SHP77 (cell line): Measurements from ENCODE around the gene STARD13.

Source experiments
- DNase-seq, 2 experiments: peaks; one replicate each; lab custom pipeline; 2025; lab: John Stamatoyannopoulos, UW

Gene STARD13

DNA sequence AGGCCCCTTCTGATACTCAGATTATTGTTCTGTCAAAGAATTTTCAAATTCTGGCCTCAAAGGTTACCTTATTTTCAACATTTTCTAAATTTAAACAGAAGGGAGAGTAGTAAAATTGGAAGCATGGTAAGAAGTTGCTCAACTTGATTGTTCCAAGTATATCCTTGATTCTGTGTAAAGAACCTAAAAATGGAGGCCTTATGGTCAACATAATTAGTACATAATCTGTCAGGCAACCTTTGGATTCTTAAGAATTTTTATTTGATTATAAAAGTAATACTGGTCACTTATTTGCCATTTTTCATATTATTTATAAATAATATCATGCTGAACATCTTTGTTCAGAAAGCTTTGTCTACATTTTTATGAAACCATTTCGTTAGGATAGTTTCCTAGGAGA is 83.9 kb downstream of the STARD13 start:
- no peak for DNase-seq

DNA sequence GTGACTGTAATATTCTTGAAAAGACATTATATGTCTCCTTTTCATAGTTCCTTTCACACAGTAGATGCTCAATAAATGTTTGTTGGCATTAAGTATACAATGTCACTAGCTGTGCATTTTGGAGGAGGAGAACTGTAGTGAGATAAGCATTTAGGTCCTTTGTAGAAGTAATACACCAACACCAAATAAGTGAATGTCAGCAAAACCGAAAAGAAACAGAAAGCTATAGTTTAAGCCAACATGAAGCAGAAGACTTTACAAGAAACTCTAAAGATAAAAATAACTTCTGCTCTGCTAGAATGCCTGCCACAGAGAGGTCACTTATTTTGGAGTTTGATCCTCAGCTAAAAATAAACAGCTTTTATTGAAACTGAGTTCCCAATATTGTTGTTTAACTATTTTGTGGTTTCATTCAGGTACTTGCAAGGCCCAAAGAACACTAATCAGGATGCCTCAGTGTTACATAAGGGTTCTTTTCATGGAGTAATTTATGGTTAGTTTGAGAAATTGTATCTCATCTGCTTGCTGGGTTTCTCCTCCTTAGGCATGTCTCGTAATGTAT is 86.2 kb downstream of the STARD13 start:
- no peak for DNase-seq

DNA sequence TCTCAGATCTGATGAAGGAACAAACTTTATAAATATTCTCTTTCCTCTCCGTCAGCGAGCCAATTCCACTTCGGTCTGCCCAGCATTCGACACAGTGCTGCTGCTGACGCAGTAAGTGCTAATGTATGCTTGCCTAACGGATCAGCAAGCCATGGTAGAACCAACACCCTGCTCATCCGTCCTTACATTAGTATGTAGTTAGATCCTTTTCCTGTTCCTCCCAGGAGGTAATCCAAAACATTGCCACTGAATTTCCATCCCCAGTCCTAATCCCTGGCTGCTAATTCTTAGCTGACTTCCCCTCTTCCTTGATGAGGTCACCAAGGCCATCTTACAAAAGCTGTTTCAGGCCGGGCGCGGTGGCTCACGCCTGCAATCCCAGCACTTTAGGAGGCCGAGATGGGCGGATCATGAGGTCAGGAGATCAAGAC is 88.0 kb downstream of the STARD13 start:
- no peak for DNase-seq

DNA sequence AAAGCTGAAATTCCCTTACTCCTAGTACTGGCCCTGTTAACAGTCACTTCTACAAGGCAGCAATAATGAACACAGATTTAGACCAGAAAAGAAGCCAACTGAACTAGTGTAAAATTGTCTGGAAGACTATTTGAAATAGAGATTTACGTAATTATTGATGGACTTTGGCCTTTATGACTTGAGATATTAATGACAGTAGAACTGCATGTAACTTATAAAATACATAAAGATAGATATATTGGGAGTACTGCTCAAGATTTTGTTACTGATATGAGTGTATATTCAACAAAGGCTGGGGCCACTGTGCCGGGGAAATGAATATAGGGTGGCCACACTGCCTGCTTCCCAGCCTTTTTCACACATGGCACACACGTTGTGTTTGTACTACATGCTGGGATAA is 88.8 kb downstream of the STARD13 start:
- no peak for DNase-seq

DNA sequence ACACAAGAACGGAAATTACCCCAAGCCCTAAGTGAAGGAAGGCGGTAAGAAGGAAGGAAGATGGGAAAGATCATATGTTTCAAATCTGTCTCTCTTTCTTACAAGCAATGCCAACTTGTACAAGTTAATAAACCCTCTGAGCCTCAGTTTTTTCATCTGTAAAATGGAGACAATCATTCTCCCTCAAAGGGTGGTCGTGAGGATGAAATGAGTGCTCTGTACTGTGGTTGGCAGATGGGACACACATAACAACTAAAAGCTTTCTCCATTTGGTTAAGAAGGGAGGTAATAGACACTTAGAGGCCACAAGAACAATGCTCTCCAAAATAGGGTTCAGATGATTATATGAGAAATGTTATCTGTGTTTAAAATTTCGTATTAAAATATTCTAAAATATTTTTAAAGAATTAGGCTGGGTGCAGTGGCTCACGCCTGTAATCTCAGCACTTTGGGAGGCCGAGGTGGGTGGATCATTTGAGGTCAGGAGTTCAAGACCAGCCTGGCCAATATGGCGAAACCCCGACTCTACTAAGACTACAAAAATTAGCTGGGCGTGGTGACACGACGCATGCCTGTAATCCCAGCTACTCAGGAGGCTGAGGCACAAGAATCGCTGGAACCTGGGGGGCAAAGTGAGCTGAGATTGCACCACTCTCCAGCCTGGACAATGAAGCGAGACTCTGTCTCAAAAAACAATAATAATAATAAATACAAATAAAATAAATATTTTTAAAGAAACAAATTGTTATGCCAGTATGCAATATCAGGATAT is 89.7 kb downstream of the STARD13 start:
- DNase-seq = no peak

DNA sequence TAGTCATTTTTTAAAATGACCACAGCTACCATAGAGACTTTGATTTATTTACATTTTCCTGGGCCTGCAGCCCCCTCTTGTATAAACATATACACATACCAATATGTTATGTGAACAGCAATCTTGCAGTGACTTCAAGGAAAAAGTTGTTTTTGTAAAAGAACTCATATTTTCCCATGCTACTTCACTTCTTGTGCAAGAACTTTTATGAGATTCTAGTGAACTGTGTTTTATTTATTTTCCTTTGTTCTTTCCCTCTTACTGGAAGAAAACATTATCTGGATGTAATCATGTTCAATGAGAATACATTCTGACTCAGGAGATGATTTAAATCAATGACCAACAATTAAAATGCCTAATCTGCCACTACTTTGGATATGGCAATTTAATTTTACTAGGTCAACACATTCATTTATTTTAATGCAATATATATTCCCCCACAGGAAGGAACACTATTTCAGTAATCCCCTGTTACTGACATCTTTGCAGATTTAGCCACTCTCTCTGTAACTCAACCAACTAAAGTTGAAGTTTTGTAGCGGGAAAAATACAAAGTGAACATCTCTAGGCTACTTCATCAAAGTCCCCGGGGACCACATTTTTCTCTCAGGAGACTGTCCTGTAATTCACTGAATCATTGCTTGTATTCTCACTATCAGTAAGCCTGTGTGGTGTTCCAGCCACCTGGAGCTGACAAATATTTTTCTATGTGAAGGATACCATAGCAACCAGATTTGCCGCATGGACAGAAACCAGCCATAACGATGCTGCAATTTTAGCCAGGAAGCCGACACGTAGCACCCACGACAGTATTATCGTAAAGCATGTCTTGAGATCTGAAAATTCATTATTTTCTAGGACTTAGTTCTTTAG is 90.5 kb downstream of the STARD13 start:
- peak; percentile 53 to 54 for DNase-seq

- DNase-seq = no peak
Observed at GRCh38 chr13:33193428-33193974, 92.1 kb downstream of the STARD13 start.

DNA sequence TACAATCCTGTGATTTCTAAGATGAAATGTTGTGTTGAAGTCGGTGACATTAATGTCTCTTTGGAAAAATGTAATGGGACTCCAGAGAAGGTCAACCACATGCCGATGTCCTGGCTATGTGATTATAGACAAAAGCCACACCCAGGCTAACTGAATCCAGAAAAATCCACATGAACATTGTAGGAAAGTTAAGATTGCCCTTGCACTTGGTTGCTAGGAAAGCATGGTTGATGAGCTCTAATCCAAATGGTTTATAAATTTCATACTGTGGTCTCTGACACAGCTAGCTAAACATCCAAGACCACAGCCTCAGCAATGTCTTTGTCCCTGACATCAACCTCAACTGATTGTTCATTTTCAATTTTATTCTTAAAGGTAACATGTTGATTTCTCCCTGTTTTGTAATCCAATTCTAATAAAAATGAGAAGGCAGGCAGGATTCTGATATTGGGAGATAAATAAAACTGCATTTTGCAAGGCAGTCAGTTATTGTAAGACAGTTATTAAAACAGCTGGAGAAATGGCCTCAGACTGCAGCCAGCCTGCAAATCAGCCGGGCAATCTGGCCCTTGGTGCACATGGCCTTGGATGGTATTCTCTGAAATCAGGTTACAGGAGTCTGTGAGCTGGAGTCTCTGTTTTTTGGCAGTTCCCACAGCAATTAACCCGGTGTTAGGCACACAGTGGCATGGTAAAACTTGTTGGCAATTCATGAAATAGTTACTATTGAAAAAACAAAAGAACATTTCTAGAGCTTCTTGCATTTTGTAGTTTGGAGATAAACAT is 93.9 kb downstream of the STARD13 start:
- no peak for DNase-seq

DNA sequence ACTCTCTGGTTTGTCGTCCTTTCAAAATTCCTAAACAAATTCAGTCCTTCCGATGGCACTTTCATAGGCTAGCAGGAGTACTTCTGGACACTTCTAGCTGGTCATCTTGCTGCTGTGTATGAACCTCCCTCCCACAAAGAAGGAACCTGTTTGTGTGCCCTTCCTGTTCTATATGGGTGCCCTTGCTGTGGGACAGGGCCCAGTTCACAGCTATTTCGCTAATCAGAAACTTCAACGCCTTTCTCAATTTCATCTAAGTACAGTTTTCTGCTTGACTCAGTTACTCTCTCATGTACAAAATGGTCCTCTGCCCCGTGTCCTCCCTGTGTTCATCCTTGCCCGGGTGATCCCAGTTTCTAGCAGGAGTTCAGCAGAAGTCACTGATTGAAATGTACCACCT is 96.1 kb downstream of the STARD13 start:
- DNase-seq = no peak

DNA sequence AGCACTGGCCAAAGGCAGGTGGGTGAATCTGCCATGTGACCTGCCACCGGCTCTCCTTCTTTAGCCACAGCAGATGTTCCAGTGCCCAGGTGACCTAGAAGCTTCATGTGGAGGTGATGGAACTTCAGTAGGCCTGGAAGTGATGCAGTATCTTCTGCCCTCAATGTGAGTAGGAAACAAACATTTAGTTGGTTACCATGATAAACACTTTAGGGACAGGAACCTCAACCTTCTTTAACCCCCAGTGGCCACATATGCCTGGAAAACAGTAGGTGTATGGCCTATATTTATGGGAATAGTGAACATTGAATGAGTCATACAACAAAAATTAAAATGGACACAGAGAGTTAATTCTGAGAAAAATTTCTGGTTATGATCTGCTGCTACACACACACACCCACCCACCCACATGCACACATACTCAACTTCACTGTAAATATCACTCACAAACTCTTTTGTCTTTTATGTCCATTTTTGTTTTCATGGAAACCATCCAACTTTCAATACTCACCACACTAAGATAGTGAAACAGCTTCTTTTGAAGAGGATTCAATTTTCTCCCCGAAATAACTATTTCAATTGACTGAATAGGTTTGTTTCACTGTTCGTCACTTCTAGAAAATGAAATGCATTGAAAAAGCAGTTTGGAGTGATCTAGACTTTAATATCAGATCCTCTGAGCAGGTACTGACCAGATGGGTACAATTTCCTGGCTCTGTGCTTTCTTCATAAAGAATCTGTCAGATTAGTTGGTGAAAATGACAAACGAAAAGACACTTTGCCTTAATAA is 97.3 kb downstream of the STARD13 start:
- DNase-seq = no peak

DNA sequence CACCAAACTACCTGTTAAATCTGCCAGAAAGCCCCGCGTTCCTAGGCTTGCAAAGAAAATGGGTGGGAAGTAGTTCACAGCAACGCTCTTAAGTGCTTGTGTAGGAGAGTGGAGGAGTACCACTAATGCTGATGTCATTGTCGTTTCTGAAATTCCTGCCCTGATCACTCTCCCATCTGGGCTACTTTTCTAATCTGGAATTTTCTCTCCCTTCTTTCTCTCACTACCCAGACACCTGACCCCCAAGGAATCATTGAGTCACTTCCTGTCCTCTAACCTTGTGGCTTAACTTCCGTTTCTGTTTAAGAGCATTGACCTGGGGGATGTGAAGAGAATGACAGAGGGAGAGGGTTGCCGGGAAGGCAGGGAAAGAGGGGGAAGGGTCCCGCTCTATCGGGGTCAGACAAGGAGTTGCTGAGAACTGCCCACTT is 98.7 kb downstream of the STARD13 start:
- DNase-seq = no peak

GRCh38 chr13:33185853-33186252 is 99.7 kb downstream of the STARD13 start:
- DNase-seq = no peak

DNA sequence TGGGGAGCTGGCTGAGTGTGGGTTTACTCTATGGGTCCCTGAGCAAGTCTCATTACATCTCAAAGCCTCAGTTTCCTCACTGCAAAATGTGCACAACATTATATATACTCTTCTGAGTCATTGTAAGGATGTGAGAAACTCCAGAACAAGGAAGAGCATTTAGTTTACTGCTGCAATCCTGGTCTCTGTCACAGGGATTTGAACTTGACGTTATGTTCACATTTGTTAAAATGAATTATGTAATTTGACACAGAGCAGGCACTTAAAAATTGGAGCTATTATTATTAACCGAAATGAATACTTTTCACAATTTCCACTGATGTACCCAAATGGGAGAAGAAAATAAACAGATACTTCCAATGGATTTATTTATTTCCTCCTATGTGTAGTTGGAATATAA is 101.0 kb downstream of the STARD13 start:
- DNase-seq = no peak

DNA sequence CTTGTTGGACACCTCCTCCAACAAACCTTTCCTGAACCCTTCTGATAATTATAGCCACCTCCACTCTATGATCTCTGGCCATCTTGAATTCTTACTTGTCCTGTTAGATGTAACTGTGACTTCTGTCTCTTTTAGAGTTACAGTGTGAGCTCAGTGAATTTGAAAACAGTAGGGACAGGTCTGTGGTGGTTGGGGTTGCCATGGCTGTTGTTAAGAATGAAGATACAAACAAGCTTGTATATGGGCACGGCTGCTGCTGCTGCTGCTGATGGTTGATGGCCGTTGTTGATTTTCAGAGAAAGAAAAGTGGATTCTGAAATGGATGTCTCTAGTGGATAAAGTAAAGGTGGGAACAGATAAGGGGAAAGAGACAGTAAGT is 101.5 kb downstream of the STARD13 start:
- DNase-seq = no peak

DNA sequence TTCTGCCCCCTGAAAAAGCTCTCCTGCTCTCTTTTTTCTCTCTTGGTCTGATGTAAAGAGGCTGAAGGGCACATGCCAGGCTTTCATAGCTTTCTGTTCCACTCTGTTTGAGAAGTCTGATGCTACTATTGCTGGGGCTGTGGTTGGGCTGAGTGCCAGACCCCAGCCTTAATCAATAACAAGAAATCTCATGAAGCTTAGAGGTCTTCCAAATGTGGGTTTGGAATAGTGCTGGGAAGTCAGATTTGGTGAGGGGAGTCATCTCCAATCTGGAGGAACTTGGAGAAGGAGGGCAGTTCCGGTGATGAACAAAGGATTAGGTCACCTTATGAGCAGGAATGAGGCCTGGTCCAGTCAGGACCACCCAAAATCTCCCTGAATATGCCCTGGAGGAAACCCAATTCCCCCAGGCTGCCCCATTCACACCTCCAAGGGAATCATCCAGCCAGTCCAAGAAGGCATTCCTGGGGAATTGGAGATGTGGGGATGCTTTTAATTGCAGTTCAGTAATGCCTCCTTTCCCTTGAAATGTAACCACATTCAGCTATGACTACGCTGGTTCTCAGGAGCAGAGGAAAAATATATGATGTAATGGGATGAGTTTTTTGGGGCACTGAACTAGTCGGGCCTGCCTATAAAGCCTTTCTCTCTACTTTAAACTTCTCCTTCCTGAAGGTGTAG is 102.0 kb downstream of the STARD13 start:
- no peak for DNase-seq

DNA sequence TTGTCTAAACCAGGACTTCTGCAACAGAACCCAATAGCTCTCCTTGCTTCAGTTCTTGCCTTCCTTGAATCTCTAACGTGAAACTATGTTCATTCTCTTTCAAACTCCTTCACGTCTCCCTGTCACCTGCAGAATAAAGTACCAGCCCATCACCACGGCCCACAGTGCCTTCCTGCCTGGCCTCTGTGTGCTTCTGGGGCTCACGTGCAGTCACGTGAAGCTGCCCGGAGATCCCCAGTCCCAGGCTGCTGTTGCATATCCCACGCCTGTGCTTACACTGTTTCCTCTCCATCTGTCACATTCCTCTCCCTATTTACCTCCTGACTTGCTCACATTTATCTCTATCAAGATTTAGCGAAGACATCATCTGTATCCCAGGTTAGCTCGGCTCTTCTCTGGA is 102.8 kb downstream of the STARD13 start:
- DNase-seq = no peak

DNA sequence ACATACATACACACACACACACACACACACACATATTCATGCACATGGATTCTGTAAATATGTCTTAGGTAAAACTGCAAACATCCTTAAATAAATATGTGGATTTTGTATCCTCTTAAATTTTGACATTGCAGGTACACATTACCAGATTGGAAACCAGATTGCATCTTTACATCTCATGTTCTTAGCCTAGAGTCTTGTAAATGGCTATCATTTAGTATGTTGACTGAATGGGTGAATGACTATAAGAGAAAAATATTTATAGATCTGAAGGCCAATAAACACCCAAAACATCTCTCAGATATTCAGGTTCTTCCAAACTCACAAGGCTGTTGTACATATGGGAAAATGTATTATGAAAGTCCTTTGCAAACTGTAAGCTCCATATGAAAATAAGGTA is 104.3 kb downstream of the STARD13 start:
- no peak for DNase-seq

DNA sequence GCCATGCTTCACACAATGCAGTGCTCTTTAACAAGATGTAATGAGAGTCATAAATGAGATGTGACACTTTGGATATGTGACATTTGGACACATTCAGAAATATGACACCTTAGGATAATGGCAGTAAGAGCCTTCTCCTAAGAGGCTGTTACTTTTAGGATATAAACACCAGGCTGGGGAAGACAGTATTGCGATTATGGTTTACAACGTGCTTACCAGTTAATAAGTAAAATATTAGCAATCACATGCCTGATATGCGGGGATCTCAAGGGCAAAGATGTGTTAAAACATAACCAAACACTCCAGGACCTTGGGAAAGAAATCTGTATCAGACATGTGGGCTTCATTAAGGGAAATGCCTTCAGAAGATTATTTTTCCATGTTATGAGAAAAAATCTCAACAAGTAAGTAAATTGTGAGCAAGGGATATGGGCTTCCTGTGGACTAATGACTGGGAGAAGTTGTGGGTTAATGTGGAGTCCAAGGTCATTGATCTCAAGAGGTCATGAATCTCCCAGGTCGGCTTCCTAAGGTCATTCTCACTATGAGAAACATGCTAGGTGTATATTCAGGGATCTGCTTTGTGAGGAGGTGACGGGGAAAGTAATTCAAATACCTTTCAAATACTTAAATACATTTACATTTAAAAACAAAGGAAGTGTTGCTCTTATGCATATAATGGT is 105.3 kb downstream of the STARD13 start:
- DNase-seq = no peak

DNA sequence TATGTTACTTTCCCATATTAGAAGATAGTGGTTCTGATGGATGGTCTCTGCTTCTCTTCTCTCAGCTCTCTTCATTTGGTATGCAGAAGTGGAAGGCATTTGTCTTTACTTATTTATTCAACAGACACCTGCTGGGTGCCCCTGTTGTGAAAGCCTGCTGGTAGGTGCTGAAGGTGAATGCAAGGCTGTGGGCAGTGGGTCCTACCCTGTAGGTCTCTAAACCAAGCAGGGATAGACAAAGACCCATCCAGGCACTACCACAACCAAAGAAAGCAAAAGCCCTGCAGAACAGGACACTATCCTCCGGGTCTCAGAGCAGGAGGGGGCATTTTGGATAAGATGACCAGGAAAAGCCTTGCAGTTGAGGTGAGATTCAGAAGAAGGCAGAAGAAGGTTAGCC is 106.1 kb downstream of the STARD13 start:
- no peak for DNase-seq
